ENCODE measurements around the gene USH1C. TPM values are rescaled to one million over a fixed set of nuclear protein-coding genes. Genes with fewer than 3 reads are reported as not detected.

Gene USH1C
- total RNA-seq, 4 donors from 2014 or later: 0.75 TPM; not detected in 3

- no peak for TF ChIP-seq CTCF (IDR thresholded peaks at IDR 0.05; ENCODE audit: low read depth)
Observed at GRCh38 chr11:17537261-17537660, 7.0 kb downstream of the USH1C start.

GRCh38 chr11:17535488-17535887 is 8.7 kb downstream of the USH1C start:
- TF ChIP-seq CTCF (IDR thresholded peaks at IDR 0.05; ENCODE audit: low read depth): no peak

- TF ChIP-seq CTCF (IDR thresholded peaks at IDR 0.05; ENCODE audit: low read depth): no peak
Observed at GRCh38 chr11:17533778-17534415, 10.3 kb downstream of the USH1C start.

GRCh38 chr11:17533341-17533740 is 10.9 kb downstream of the USH1C start:
- no peak for TF ChIP-seq CTCF (IDR thresholded peaks at IDR 0.05; ENCODE audit: low read depth)

GRCh38 chr11:17532784-17533183 is 11.4 kb downstream of the USH1C start:
- no peak for TF ChIP-seq CTCF (IDR thresholded peaks at IDR 0.05; ENCODE audit: low read depth)

GRCh38 chr11:17531636-17532113 is 12.5 kb downstream of the USH1C start:
- no peak for TF ChIP-seq CTCF (IDR thresholded peaks at IDR 0.05; ENCODE audit: low read depth)

- TF ChIP-seq CTCF (IDR thresholded peaks at IDR 0.05; ENCODE audit: low read depth): no peak
Observed at GRCh38 chr11:17531071-17531600, 13.1 kb downstream of the USH1C start.
